MG63 (cell line): ENCODE data around the gene ARHGAP8. TPM values are rescaled to one million over a fixed set of nuclear protein-coding genes. Genes with fewer than 3 reads are reported as not detected.

Experiments
- DNase-seq: peaks from one replicate; pipeline ENCODE4 v3.0.0-alpha.2; 2020
- H3K27me3 ChIP-seq: fragments of 250-450 bp; sonication (Bioruptor Pico); 2 replicates; pipeline ENCODE4 v1.5.1; 2020; ENCODE audit warnings: mild to moderate bottlenecking, moderate library complexity
- H3K36me3 ChIP-seq: fragments of 250-450 bp; sonication (Bioruptor Pico); 2 replicates; pipeline ENCODE4 v1.5.1; 2020; ENCODE audit warnings: mild to moderate bottlenecking, moderate library complexity
- H3K4me3 ChIP-seq: fragments of 250-450 bp; sonication (Bioruptor Pico); 2 replicates; pipeline ENCODE4 v1.5.1; 2020; ENCODE audit warnings: mild to moderate bottlenecking, moderate library complexity
- H3K9me3 ChIP-seq: fragments of 250-450 bp; sonication (Bioruptor Pico); 2 replicates; pipeline ENCODE4 v1.5.1; 2020; ENCODE audit warnings: mild to moderate bottlenecking, moderate library complexity
- total RNA-seq: library from RNA; depleted of rRNA; stranded (reverse); fragments of >200 nt; shearing (Covaris generic); gene quantifications from 2 replicates; pipeline ENCODE4 v1.2.3, GENCODE V29; 2014; ENCODE audit warnings: low replicate concordance

Gene ARHGAP8
- total RNA-seq, 1 experiment from 2014 or later = not detected

DNA sequence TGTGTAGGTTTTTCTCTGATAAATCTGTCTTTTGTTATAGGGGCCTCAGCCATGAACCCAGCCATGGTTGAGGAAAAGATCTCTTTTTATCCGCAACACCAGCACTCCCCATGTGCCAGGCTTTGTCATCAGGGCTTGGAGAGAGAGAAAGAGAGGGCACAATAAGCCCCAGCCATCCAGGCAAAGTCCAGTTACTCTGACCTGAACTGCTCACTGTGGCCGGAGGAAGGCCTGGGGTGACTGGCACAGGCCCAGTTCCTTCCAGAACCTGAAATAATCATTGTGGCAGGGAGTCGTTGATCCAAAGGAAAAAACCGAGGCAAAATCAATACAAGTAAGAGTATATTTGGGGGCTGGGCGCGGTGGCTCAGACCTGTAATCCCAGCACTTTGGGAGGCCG lies 3.9 kb upstream of the ARHGAP8 start:
- H3K9me3 ChIP-seq = no peaks in the 10 kb centered on the region
- no peak for DNase-seq

GRCh38 chr22:44750481-44750880 lies 1.9 kb upstream of the ARHGAP8 start:
- DNase-seq = no peak
- Histone ChIP-seq H3K27me3 (no peaks in the 10 kb centered on the region), H3K4me3 (no peak overlapping the region), H3K36me3 (no peaks in the 10 kb centered on the region), H3K9me3 (no peaks in the 10 kb centered on the region)

More for the DNA sequence above, 3.9 kb upstream of the ARHGAP8 start:
- H3K27me3 ChIP-seq = no peaks in the 10 kb centered on the region
- no peak overlapping the region for H3K4me3 ChIP-seq
- no peaks in the 10 kb centered on the region for H3K36me3 ChIP-seq

- Histone ChIP-seq H3K9me3 (no peaks in the 10 kb centered on the region), H3K4me3 (no peak overlapping the region), H3K27me3 (no peaks in the 10 kb centered on the region), H3K36me3 (no peaks in the 10 kb centered on the region)
- DNase-seq = peak; percentile 22
These were observed 1.0 kb downstream of the ARHGAP8 start for GRCh38 chr22:44753189-44754042.

DNA sequence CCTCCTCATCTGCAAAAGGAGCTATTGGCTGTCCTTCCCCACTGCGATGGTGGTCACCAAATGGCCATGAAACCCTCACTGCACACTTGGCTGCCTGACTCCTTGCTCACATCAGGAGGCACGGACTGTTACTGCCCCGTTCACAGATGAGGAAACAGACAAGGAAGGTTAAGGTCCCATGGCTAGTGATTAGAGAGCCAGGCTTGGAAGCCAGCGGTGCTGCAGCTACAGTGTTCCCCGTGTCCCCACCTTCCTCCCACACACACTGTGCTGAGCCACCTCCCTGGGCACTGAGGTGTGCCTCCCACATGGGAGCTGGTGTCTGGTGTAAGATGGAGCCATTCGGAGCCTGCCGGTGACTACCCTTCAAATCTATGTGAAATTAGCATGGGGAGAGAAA lies 2.6 kb downstream of the ARHGAP8 start:
- Histone ChIP-seq H3K9me3 (no peaks in the 10 kb centered on the region), H3K36me3 (no peaks in the 10 kb centered on the region), H3K27me3 (no peaks in the 10 kb centered on the region), H3K4me3 (no peak overlapping the region)
- no peak for DNase-seq

- no peaks in the 10 kb centered on the region for H3K27me3 ChIP-seq
- DNase-seq = no peak
- H3K4me3 ChIP-seq = no peak overlapping the region
- H3K9me3 ChIP-seq = no peaks in the 10 kb centered on the region
- no peaks in the 10 kb centered on the region for H3K36me3 ChIP-seq
These were observed 3.0 kb downstream of the ARHGAP8 start for GRCh38 chr22:44755417-44755816.

DNA sequence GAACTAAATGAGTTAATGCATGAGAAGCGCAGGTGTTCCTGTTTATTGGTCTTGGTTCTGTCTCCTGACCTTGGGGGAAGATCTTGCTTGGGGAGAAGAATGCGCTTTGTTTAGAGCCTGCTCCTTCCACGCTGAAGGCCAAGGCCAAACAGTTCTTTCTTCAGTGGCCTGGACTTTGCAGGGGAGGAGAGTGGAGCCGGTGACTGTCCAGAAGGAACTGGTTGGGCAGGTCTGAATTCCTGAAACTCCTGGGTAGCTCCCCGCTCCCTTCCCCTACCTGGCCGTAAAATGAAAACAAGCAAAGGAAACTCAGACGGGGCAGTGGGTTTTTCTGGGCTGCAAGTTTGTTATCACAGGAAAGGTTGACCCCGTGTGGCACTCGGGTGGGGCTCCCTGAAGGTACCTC lies 3.6 kb downstream of the ARHGAP8 start:
- Histone ChIP-seq H3K4me3 (no peak overlapping the region), H3K9me3 (no peaks in the 10 kb centered on the region), H3K36me3 (no peaks in the 10 kb centered on the region), H3K27me3 (no peaks in the 10 kb centered on the region)
- DNase-seq = no peak

DNA sequence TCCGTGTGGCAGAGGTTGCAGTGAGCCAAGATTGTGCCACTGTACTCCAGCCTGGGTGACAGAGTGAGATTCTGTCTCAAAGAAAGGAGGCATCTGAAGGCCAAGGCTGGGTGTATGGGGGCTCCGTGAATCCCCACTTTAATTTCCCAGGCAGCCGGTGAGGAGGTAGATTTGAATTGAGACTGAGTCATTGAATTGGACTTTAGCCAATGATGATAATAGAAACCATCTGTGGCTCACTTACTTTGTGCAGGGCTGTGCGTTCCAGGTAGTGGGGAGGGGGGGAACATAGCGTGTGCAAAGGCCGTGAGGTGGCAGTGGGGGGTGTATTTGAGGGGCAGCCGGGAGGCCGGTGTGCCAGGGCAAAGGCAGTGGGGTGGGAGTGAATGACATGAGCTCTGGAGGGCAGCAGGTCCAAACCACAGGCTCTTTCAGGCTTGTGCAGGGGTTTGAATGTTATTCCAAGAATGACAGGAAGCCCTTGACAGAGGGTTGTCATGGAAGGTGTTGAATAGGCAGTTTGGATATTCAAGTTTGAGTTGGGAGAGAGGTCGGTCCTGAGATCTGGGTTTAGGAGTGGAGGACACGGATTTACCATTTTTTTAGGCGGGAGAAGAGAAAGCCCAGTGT lies 6.1 kb downstream of the ARHGAP8 start:
- Histone ChIP-seq H3K4me3 (no peak overlapping the region), H3K36me3 (no peaks in the 10 kb centered on the region), H3K9me3 (no peaks in the 10 kb centered on the region), H3K27me3 (no peaks in the 10 kb centered on the region)
- no peak for DNase-seq

DNA sequence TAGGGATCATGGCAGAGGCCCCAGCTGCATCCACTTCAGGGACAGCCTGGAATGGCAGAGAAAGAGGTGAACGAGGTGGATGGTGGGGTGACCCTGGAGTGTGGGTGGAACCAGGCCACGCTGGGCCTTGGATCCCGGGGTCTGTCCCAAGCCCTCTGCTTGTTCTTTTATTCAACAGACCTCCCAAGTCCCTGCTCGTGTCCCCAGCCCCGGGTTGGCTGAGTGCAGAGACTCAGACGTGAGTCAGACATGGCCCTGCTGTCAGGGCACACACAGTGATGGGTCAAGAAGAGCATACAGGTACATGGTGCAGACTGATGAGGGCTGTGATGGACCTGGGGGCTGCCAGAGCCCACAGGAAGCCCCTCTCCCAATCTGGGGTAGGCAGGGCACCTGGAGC lies 6.6 kb downstream of the ARHGAP8 start:
- no peak overlapping the region for H3K4me3 ChIP-seq
- H3K36me3 ChIP-seq = no peaks in the 10 kb centered on the region
- no peak for DNase-seq
- H3K9me3 ChIP-seq = no peaks in the 10 kb centered on the region
- no peaks in the 10 kb centered on the region for H3K27me3 ChIP-seq

GRCh38 chr22:44759430-44760310 lies 7.3 kb downstream of the ARHGAP8 start:
- H3K4me3 ChIP-seq = no peak overlapping the region
- DNase-seq = no peak
- H3K27me3 ChIP-seq = no peaks in the 10 kb centered on the region
- H3K9me3 ChIP-seq = no peaks in the 10 kb centered on the region
- H3K36me3 ChIP-seq = no peaks in the 10 kb centered on the region

GRCh38 chr22:44760476-44760875 lies 8.1 kb downstream of the ARHGAP8 start:
- Histone ChIP-seq H3K36me3 (no peaks in the 10 kb centered on the region), H3K9me3 (no peaks in the 10 kb centered on the region), H3K27me3 (no peaks in the 10 kb centered on the region), H3K4me3 (no peak overlapping the region)
- DNase-seq = no peak

DNA sequence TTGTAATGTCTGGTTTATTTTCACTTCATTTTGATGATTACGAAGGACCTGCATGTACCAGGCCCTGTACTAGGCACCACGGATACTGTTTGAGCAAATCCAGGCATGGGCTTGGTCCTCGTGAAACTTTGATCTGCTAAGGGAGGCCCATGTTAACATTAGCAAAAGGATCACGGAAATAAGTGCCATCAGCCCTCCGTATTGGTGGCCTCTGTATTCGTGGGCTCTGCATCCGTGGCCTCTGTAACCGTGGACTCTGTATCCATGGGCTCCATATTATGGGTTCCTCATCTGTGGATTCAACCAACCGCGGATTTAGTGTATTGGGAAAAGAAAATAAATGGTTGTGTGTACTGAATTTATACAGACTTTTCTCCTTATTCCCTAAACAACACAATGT lies 8.7 kb downstream of the ARHGAP8 start:
- no peak overlapping the region for H3K4me3 ChIP-seq
- H3K27me3 ChIP-seq = no peaks in the 10 kb centered on the region
- no peaks in the 10 kb centered on the region for H3K36me3 ChIP-seq
- H3K9me3 ChIP-seq = no peaks in the 10 kb centered on the region
- DNase-seq = no peak

DNA sequence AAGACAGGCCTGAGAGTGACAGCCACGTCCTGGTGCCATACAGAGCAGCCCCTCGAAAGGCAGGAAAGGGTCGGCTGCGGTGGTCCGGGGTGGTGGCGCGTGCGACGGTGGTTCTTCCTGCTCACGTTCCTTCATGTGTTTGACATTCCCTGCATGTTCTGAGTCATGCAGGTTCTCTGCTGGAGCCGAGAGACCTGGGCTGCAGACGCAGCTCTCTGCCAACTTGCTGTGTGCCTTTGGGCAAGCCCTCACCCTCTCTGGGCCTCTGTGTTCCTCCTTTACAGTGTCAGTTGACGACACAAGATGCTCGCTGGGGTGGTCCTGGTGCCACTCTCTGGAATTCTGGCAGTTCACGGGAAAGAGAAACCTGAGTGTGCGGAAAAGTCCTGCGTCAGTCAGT lies 12.0 kb downstream of the ARHGAP8 start:
- DNase-seq = no peak
- no peaks in the 10 kb centered on the region for H3K36me3 ChIP-seq
- H3K9me3 ChIP-seq = no peaks in the 10 kb centered on the region
- no peak overlapping the region for H3K4me3 ChIP-seq
- no peaks in the 10 kb centered on the region for H3K27me3 ChIP-seq

DNA sequence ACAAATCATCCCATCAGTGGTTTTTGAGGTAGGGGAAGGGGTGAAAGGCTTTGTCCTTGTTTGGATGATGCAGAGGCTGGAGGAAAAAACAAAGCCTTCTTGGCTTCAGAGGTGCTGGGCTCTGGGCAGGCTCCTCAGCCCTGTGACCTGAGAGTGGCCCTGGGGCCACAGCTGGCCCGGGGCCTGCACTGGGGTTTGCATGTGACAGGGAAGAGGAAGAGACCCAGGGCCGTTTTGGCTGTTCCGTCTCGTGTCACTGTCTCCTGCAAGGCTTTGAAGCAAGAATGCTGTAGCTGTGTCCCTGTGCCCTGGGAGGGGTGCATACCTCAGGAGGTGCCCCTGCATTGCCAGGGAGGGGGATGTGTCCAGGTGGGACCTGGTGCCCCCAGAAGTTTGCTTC lies 12.6 kb downstream of the ARHGAP8 start:
- no peak overlapping the region for H3K4me3 ChIP-seq
- no peaks in the 10 kb centered on the region for H3K36me3 ChIP-seq
- H3K9me3 ChIP-seq = no peaks in the 10 kb centered on the region
- no peaks in the 10 kb centered on the region for H3K27me3 ChIP-seq
- no peak for DNase-seq

GRCh38 chr22:44765571-44766285 lies 13.4 kb downstream of the ARHGAP8 start:
- Histone ChIP-seq H3K9me3 (no peaks in the 10 kb centered on the region), H3K4me3 (no peak overlapping the region), H3K36me3 (no peaks in the 10 kb centered on the region), H3K27me3 (no peaks in the 10 kb centered on the region)
- DNase-seq = peak; percentile 63

GRCh38 chr22:44773082-44773481 lies 20.7 kb downstream of the ARHGAP8 start:
- DNase-seq = no peak
- peaks cover 12% of the 10 kb centered on the region for H3K9me3 ChIP-seq

GRCh38 chr22:44775862-44776261 lies 23.5 kb downstream of the ARHGAP8 start:
- Histone ChIP-seq H3K4me3 (no peak overlapping the region), H3K27me3 (no peaks in the 10 kb centered on the region), H3K9me3 (peaks cover 12% of the 10 kb centered on the region), H3K36me3 (no peaks in the 10 kb centered on the region)
- DNase-seq = no peak

More at GRCh38 chr22:44773082-44773481, 20.7 kb downstream of the ARHGAP8 start:
- Histone ChIP-seq H3K27me3 (no peaks in the 10 kb centered on the region), H3K4me3 (no peak overlapping the region), H3K36me3 (no peaks in the 10 kb centered on the region)
